ENCODE data around the gene RAB39B.

RAB39B gene

DNA sequence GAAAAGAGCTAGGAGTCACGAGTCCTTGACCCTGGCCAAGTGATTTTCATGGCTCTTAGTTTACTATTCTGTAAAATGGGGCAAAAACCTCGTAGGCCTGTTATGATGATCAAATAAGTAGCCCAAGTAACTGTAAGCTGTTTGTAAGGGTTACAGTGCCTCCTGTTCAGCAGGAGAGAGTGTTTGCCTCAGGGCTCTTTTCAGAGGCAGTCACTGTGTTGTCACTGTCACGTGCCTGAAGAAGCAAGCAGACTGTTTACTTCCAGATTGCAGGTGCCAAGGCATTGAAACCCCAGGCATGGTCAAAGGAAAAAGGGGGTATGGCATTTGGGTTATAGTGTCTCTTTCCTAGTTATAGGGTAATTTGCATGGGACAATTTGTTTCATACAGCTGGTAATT is 4.5 kb downstream of the RAB39B start:
- no peak for DNase-seq
- no peak overlapping the region for H4K91ac ChIP-seq (ENCODE audit: low read depth, low read length)
- no peak overlapping the region for H3K14ac ChIP-seq (ENCODE audit: low read length)
- WGBS (ENCODE audit: extremely low coverage, insufficient coverage, insufficient read length): no CpG with 5 or more reads among the region's 3 CpGs
- no peak overlapping the region for H3K4ac ChIP-seq (ENCODE audit: low read depth, low read length)
- H3K27me3 ChIP-seq (ENCODE audit: insufficient read depth, low read length): no peaks in the 10 kb centered on the region
- peaks cover 0 to 2% of the 10 kb centered on the region in 2 experiments for H3K4me1 ChIP-seq (ENCODE audit: control insufficient read depth in 1 of 2, insufficient read depth in 2 of 2, low read length in 2 of 2)
- H2AFZ ChIP-seq (ENCODE audit: insufficient read depth, low read length, poor library complexity): no peak overlapping the region
- no peak overlapping the region for H2BK120ac ChIP-seq (ENCODE audit: insufficient read depth, low read length, poor library complexity)
- no peak overlapping the region for H2BK5ac ChIP-seq (ENCODE audit: low read depth, low read length, poor library complexity)
- H3K4me3 ChIP-seq (ENCODE audit: low read depth, low read length): no peak overlapping the region
- H3K27ac ChIP-seq (ENCODE audit: low read depth, low read length): no peak overlapping the region
- no peak overlapping the region for H3K18ac ChIP-seq (ENCODE audit: low read length)
- no peak overlapping the region for H2BK12ac ChIP-seq (ENCODE audit: low read length)
- H3K9ac ChIP-seq (ENCODE audit: low read length): no peak overlapping the region
- H4K8ac ChIP-seq (ENCODE audit: low read depth, low read length): no peak overlapping the region
- H3K23ac ChIP-seq (ENCODE audit: low read length): no peak overlapping the region
- no peak overlapping the region for H3K4me2 ChIP-seq (ENCODE audit: low read length)
- no peaks in the 10 kb centered on the region for H3K79me1 ChIP-seq (ENCODE audit: low read length)
- H3K36me3 ChIP-seq (ENCODE audit: control insufficient read depth in 1 of 2, insufficient read depth in 2 of 2, low read length in 2 of 2): no peaks in the 10 kb centered on the region
- no peaks in the 10 kb centered on the region for H3K9me3 ChIP-seq (ENCODE audit: insufficient read depth, low read depth, low read length)
- no peaks in the 10 kb centered on the region for H3K79me2 ChIP-seq (ENCODE audit: control insufficient read depth, insufficient read depth, low read length, poor library complexity)
- H4K12ac ChIP-seq (ENCODE audit: low read depth, low read length): no peak overlapping the region
- H2AK5ac ChIP-seq (ENCODE audit: low read length): no peak overlapping the region

DNA sequence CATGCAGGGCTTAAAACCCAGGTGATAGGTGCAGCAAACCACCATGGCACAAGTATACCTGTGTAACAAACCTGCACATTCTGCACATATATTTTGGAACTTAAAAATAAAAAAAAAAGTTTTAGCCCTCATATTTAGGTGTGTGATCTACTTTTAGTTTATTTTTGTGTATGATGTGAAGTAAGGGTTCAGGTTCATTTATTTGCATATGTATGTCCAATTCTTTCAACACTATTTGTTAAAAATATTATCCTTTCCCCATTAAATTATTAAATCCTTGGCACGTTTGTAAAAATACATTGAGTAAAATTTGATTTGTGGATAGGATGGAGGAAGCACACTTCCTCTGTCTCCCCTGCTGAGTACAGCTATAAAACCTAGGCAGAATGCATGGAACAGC is 12.9 kb downstream of the RAB39B start:
- H3K23ac ChIP-seq (ENCODE audit: low read length): no peak overlapping the region
- no peaks in the 10 kb centered on the region for H3K79me2 ChIP-seq (ENCODE audit: control insufficient read depth, insufficient read depth, low read length, poor library complexity)
- H3K4me3 ChIP-seq (ENCODE audit: low read depth, low read length): no peak overlapping the region
- H3K4me1 ChIP-seq (ENCODE audit: control insufficient read depth in 1 of 2, insufficient read depth in 2 of 2, low read length in 2 of 2): no peaks in the 10 kb centered on the region
- no peak overlapping the region for H3K14ac ChIP-seq (ENCODE audit: low read length)
- H3K36me3 ChIP-seq (ENCODE audit: control insufficient read depth in 1 of 2, insufficient read depth in 2 of 2, low read length in 2 of 2): no peaks in the 10 kb centered on the region
- H3K27me3 ChIP-seq (ENCODE audit: insufficient read depth, low read length): no peaks in the 10 kb centered on the region
- H2AK5ac ChIP-seq (ENCODE audit: low read length): no peak overlapping the region
- H2BK12ac ChIP-seq (ENCODE audit: low read length): no peak overlapping the region
- no peak overlapping the region for H2BK120ac ChIP-seq (ENCODE audit: insufficient read depth, low read length, poor library complexity)
- H2BK5ac ChIP-seq (ENCODE audit: low read depth, low read length, poor library complexity): no peak overlapping the region
- no CpG with 5 or more reads among the region's 1 CpG for WGBS (ENCODE audit: extremely low coverage, insufficient coverage, insufficient read length)
- H3K27ac ChIP-seq (ENCODE audit: low read depth, low read length): no peak overlapping the region
- no peak overlapping the region for H3K18ac ChIP-seq (ENCODE audit: low read length)
- H3K79me1 ChIP-seq (ENCODE audit: low read length): no peaks in the 10 kb centered on the region
- H4K8ac ChIP-seq (ENCODE audit: low read depth, low read length): no peak overlapping the region
- H4K12ac ChIP-seq (ENCODE audit: low read depth, low read length): no peak overlapping the region
- H4K91ac ChIP-seq (ENCODE audit: low read depth, low read length): no peak overlapping the region
- no peak for DNase-seq
- H3K4ac ChIP-seq (ENCODE audit: low read depth, low read length): no peak overlapping the region
- no peak overlapping the region for H3K4me2 ChIP-seq (ENCODE audit: low read length)
- no peaks in the 10 kb centered on the region for H3K9me3 ChIP-seq (ENCODE audit: insufficient read depth, low read depth, low read length)
- no peak overlapping the region for H3K9ac ChIP-seq (ENCODE audit: low read length)
- no peak overlapping the region for H2AFZ ChIP-seq (ENCODE audit: insufficient read depth, low read length, poor library complexity)

DNA sequence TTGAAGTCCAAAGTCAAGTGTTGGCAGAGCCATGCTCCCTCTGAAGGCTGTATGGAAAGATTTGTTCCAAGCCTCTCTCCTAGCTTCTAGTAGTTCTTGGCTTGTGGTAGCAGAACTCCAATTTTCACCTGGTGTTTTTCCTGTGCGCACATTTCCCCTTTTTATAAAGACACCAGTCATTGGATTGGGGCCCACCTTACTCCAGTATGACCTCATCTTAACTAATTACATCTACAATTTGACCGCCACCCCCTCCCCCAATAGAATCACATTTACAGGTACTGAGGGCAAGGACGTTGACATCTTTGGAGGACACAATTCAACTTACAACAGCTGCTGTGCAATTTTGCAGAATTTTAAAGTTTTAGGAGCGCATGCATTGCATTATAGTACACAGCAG is 16.8 kb downstream of the RAB39B start:
- Histone ChIP-seq H3K36me3 (ENCODE audit: control insufficient read depth in 1 of 2, insufficient read depth in 2 of 2, low read length in 2 of 2) (no peaks in the 10 kb centered on the region), H4K12ac (ENCODE audit: low read depth, low read length) (no peak overlapping the region), H3K4me1 (ENCODE audit: control insufficient read depth in 1 of 2, insufficient read depth in 2 of 2, low read length in 2 of 2) (no peaks in the 10 kb centered on the region), H3K23ac (ENCODE audit: low read length) (no peak overlapping the region), H3K79me2 (ENCODE audit: control insufficient read depth, insufficient read depth, low read length, poor library complexity) (no peaks in the 10 kb centered on the region), H3K27ac (ENCODE audit: low read depth, low read length) (no peak overlapping the region), H4K91ac (ENCODE audit: low read depth, low read length) (no peak overlapping the region), H3K27me3 (ENCODE audit: insufficient read depth, low read length) (no peaks in the 10 kb centered on the region), H2BK12ac (ENCODE audit: low read length) (no peak overlapping the region), H2BK5ac (ENCODE audit: low read depth, low read length, poor library complexity) (no peak overlapping the region), H3K4ac (ENCODE audit: low read depth, low read length) (no peak overlapping the region), H3K18ac (ENCODE audit: low read length) (no peak overlapping the region), H2AFZ (ENCODE audit: insufficient read depth, low read length, poor library complexity) (no peak overlapping the region), H3K4me2 (ENCODE audit: low read length) (no peak overlapping the region), H2AK5ac (ENCODE audit: low read length) (no peak overlapping the region), H3K14ac (ENCODE audit: low read length) (no peak overlapping the region), H3K9ac (ENCODE audit: low read length) (no peak overlapping the region), H4K8ac (ENCODE audit: low read depth, low read length) (no peak overlapping the region), H2BK120ac (ENCODE audit: insufficient read depth, low read length, poor library complexity) (no peak overlapping the region), H3K9me3 (ENCODE audit: insufficient read depth, low read depth, low read length) (no peaks in the 10 kb centered on the region), H3K4me3 (ENCODE audit: low read depth, low read length) (no peak overlapping the region), H3K79me1 (ENCODE audit: low read length) (no peaks in the 10 kb centered on the region)
- DNase-seq: no peak
- no CpG with 5 or more reads among the region's 4 CpGs for WGBS (ENCODE audit: extremely low coverage, insufficient coverage, insufficient read length)

DNA sequence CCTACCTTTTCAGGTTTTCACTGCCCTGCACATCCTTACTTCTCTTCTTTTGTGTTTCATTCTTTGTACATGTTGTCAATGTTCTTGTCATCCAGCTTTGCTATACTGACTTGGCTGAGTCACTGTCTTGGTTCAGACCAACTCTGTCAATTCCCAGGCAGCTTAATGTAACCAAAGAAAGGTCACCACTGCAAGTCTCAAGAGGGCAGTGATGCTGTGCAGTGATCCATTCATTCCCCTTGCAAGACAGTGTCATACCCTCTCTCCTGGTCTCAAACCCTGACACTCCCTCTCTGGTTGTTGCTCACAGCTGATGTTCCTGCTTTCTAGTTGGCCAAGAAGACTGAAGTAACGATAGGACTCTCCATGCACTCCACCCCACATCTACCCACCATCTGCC is 17.5 kb downstream of the RAB39B start:
- Histone ChIP-seq H3K9me3 (ENCODE audit: insufficient read depth, low read depth, low read length) (no peaks in the 10 kb centered on the region), H3K4me1 (ENCODE audit: control insufficient read depth in 1 of 2, insufficient read depth in 2 of 2, low read length in 2 of 2) (no peaks in the 10 kb centered on the region), H3K9ac (ENCODE audit: low read length) (no peak overlapping the region), H3K18ac (ENCODE audit: low read length) (no peak overlapping the region), H3K4ac (ENCODE audit: low read depth, low read length) (no peak overlapping the region), H4K8ac (ENCODE audit: low read depth, low read length) (no peak overlapping the region), H3K79me1 (ENCODE audit: low read length) (no peaks in the 10 kb centered on the region), H2BK12ac (ENCODE audit: low read length) (no peak overlapping the region), H4K12ac (ENCODE audit: low read depth, low read length) (no peak overlapping the region), H3K27ac (ENCODE audit: low read depth, low read length) (no peak overlapping the region), H3K36me3 (ENCODE audit: control insufficient read depth in 1 of 2, insufficient read depth in 2 of 2, low read length in 2 of 2) (peaks cover 0 to 2% of the 10 kb centered on the region in 2 experiments), H4K91ac (ENCODE audit: low read depth, low read length) (no peak overlapping the region), H3K79me2 (ENCODE audit: control insufficient read depth, insufficient read depth, low read length, poor library complexity) (no peaks in the 10 kb centered on the region), H2AK5ac (ENCODE audit: low read length) (no peak overlapping the region), H3K27me3 (ENCODE audit: insufficient read depth, low read length) (no peaks in the 10 kb centered on the region), H3K4me2 (ENCODE audit: low read length) (no peak overlapping the region), H2AFZ (ENCODE audit: insufficient read depth, low read length, poor library complexity) (no peak overlapping the region), H2BK5ac (ENCODE audit: low read depth, low read length, poor library complexity) (no peak overlapping the region), H3K23ac (ENCODE audit: low read length) (no peak overlapping the region), H2BK120ac (ENCODE audit: insufficient read depth, low read length, poor library complexity) (no peak overlapping the region), H3K4me3 (ENCODE audit: low read depth, low read length) (no peak overlapping the region), H3K14ac (ENCODE audit: low read length) (no peak overlapping the region)
- no CpG with 5 or more reads among the region's 1 CpG for WGBS (ENCODE audit: extremely low coverage, insufficient coverage, insufficient read length)
- DNase-seq: no peak
